ENCODE results near the gene GALNT13.

- TF ChIP-seq CTCF (IDR thresholded peaks at IDR 0.05) (no peak), POLR2A (IDR thresholded peaks at IDR 0.05) (no peak), POLR2AphosphoS5 (IDR thresholded peaks at IDR 0.05; ENCODE audit: insufficient read depth in 1 of 2, low read depth in 1 of 2) (no peak)
Observed at GRCh38 chr2:154455166-154455565, 583.4 kb downstream of the GALNT13 start.
